A673 (cell line): ENCODE results near the gene SPEM3. TPM values are rescaled to one million over a fixed set of nuclear protein-coding genes. Genes with fewer than 3 reads are reported as not detected.

Experiments used
- BruUV-seq: library from RNA; stranded (reverse); fragments of 400-500 nt; replicated peaks from 2 replicates; lab custom pipeline; 2021; lab: Mats Ljungman, UMichigan
- CTCF ChIA-PET: fragments of 300-600 bp; sonication (Branson Sonifier 250); formaldehyde crosslinking; loops from one replicate; lab custom pipeline; 2022; ENCODE audit warnings: antibody characterized with exemption; lab: Charles Lee
- POLR2A ChIA-PET: fragments of 300-600 bp; sonication (Branson Sonifier 250); formaldehyde crosslinking; loops from one replicate; lab custom pipeline; 2022; ENCODE audit warnings: antibody characterized with exemption; ENCODE audit not compliant: low non-redundant PET; lab: Charles Lee
- DNase-seq: peaks from one replicate; pipeline ENCODE4 v3.0.0-alpha.2; 2015; ENCODE audit warnings: low spot score
- H3K27ac ChIP-seq: fragments of 200-600 bp; sonication (generic); 2 replicates; pipeline ENCODE4 v1.5.1; 2016; ENCODE audit warnings: mixed run types, low read depth, mild to moderate bottlenecking, mixed read lengths, antibody characterized with exemption, low read length; ENCODE audit not compliant: poor library complexity, severe bottlenecking
- H3K27me3 ChIP-seq: fragments of 200-600 bp; sonication (generic); replicated peaks from 2 replicates; pipeline ENCODE4 v1.6.1; 2017; ENCODE audit warnings: mixed run types, low read depth, mild to moderate bottlenecking, mixed read lengths, antibody characterized with exemption, low read length; ENCODE audit not compliant: insufficient read depth, poor library complexity
- H3K36me3 ChIP-seq: fragments of 200-600 bp; sonication (generic); 2 replicates; pipeline ENCODE4 v1.6.1; 2016; ENCODE audit warnings: mixed run types, mild to moderate bottlenecking, mixed read lengths, antibody characterized with exemption, low read length; ENCODE audit not compliant: insufficient read depth, poor library complexity, severe bottlenecking
- H3K4me1 ChIP-seq: fragments of 200-600 bp; sonication (generic); 2 replicates; pipeline ENCODE4 v1.6.1; 2017; ENCODE audit warnings: mixed run types, mild to moderate bottlenecking, mixed read lengths, antibody characterized with exemption, low read length; ENCODE audit not compliant: insufficient read depth, poor library complexity, severe bottlenecking
- H3K4me3 ChIP-seq: fragments of 200-600 bp; sonication (generic); 2 replicates; pipeline ENCODE4 v1.5.1; 2016; ENCODE audit warnings: low read depth, mixed run types, mild to moderate bottlenecking, mixed read lengths, low read length; ENCODE audit not compliant: poor library complexity, severe bottlenecking
- H3K9me3 ChIP-seq: fragments of 200-600 bp; sonication (generic); 2 replicates; pipeline ENCODE4 v1.6.1; 2016; ENCODE audit warnings: mixed run types, low read depth, mild to moderate bottlenecking, mixed read lengths, antibody characterized with exemption, low read length; ENCODE audit not compliant: poor library complexity, severe bottlenecking
- CTCF ChIP-seq: fragments of 300-800, 200-600 bp; sonication (generic); conservative IDR thresholded peaks from 2 replicates; pipeline ENCODE4 v1.5.1; 2017; ENCODE audit warnings: low read depth, mild to moderate bottlenecking, antibody characterized with exemption, low read length, moderate library complexity, mixed read lengths
- EZH2 ChIP-seq: fragments of 200-600 bp; sonication (generic); IDR thresholded peaks from 2 replicates; pipeline ENCODE4 v1.6.1; 2017; ENCODE audit warnings: borderline replicate concordance, low read depth, mild to moderate bottlenecking, mixed read lengths, antibody characterized with exemption, low read length; ENCODE audit not compliant: poor library complexity, severe bottlenecking
- intact Hi-C: fragments of 100-400 bp; cut with micrococcal nuclease; formaldehyde crosslinking; loops from one replicate; pipeline ENCODE4 v1.10.0; 2022; ENCODE audit not compliant: unreplicated experiment
- total RNA-seq: library from RNA; stranded (reverse); gene quantifications from 2 replicates; pipeline ENCODE4 v1.2.3, GENCODE V29; 2021

Gene SPEM3
- total RNA-seq, 1 experiment from 2014 or later = not detected

GRCh38 chr17:7443499-7444485 lies 15.1 kb downstream of the SPEM3 start:
- DNase-seq = no peak
- BruUV-seq = no TSS peak
- intact Hi-C loops = no loop called here

DNA sequence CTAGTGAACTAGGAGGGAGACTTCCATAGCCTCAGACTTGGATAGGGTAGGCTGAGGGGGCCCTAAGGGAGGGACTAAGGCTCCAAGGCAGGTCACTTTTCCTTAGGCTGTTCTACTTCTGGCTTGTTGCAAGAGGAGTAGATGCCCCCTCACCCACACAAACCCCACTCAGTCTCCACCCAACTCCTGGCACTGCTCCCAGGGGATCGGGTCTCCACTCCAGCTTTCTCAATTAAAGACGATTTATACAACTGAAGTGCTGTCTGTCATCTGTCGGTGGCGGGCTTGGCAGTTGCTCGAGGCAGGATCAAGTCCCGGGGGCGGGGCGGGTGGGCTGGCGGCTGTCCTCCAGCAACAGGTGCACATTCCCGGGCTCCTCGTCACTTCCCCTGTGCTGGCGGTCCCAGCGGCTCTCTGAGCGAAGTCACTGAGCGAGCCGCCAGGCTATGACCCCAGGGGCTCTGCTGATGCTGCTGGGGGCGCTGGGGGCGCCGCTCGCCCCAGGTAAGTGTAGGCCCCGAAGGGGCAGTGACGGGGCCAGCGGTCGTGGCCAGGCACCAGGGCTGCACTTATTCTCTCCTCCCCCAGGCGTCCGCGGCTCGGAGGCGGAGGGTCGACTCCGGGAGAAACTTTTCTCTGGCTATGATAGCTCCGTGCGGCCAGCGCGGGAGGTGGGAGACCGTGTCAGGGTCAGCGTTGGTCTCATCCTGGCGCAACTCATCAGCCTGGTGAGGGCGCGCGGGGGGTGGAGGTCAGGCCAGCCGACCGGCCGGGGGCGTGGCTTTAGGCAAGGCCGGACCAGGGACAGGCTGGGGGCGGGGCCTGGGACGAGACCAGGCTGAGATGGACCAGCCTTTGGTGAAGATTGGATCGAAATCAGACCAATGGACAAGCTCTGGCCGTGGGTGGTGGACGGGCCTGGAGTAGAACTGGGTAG lies 16.3 kb downstream of the SPEM3 start, which contains the start of gene CHRNB1:
TSS of gene CHRNB1 (plus strand) at position 380 of the 937 bp plus-strand sequence. CDS start at position 447, 67 bp downstream.
- ChIA-PET CTCF (no interaction called here), POLR2A (no interaction called here)
- Histone ChIP-seq H3K4me3 (peak within 1 kb of the TSS; percentile 45), H3K27me3 (no peaks in the 10 kb centered on the region), H3K9me3 (no peaks in the 10 kb centered on the region), H3K36me3 (no peaks in the 10 kb centered on the region), H3K4me1 (peaks cover 29% of the 10 kb centered on the region), H3K27ac (peak within 1 kb of the TSS; percentile 73)
- no TSS peak for BruUV-seq
- intact Hi-C loops = no loop called here
- DNase-seq = peak; percentile 68
- TF ChIP-seq CTCF = no peak
- no peak for TF ChIP-seq EZH2

More at GRCh38 chr17:7443499-7444485, 15.1 kb downstream of the SPEM3 start:
- POLR2A ChIA-PET = no interaction called here
- peak overlapping the region; percentile 51 for H3K27ac ChIP-seq
- H3K4me1 ChIP-seq = peaks cover 32% of the 10 kb centered on the region
- no peaks in the 10 kb centered on the region for H3K9me3 ChIP-seq
- no peaks in the 10 kb centered on the region for H3K27me3 ChIP-seq
- TF ChIP-seq CTCF (no peak), EZH2 (no peak)
- CTCF ChIA-PET = no interaction called here
- H3K4me3 ChIP-seq = no peak overlapping the region
- H3K36me3 ChIP-seq = no peaks in the 10 kb centered on the region

GRCh38 chr17:7445619-7445968 lies 16.9 kb downstream of the SPEM3 start:
- no peaks in the 10 kb centered on the region for H3K9me3 ChIP-seq
- H3K4me1 ChIP-seq = peaks cover 27% of the 10 kb centered on the region
- DNase-seq = no peak
- POLR2A ChIA-PET = interaction anchor here (1.0 kb wide), 1 partner anchor 10 kb away, joined by 5 read pairs; the partner anchor contains the start of gene TMEM102
- H3K4me3 ChIP-seq = peak overlapping the region; percentile 45
- TF ChIP-seq CTCF = no peak
- no peak for TF ChIP-seq EZH2
- H3K27ac ChIP-seq = peak overlapping the region; percentile 73
- intact Hi-C loops = no loop called here
- no peaks in the 10 kb centered on the region for H3K27me3 ChIP-seq
- BruUV-seq = no TSS peak
- H3K36me3 ChIP-seq = no peaks in the 10 kb centered on the region
- CTCF ChIA-PET = interaction anchor here (0.5 kb wide), 1 partner anchor 42 kb away, joined by 5 read pairs; the partner anchor contains the start of gene TMEM256
